Measurements from ENCODE around the gene ULK4.
"Not testable (repeated sequence)": the region's sequence is repeated elsewhere in the genome, so short reads cannot be mapped to it uniquely, and the experiment has no call there.

Gene ULK4

DNA sequence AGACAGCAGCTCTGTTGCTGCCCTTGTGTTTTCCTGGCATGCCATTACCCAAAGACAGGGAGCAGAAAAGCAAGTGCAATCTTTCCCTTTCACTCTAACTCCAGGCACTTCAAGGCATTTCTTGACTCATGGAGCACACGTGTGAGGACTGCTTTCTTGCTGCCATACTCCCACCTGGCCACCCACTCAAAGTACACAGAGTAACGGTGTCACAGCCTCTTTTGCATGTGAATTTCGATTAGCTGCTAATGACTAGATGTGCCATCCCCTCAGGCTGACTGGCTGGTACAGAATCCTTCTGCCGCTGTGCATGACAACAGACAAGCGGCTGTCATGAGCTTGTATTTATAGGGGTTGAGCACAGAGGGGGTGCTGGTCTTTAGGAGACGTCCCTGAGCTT is 382.0 kb downstream of the ULK4 start:
- DNase-seq (ENCODE audit: low read depth, low spot score): peak; percentile 14

DNA sequence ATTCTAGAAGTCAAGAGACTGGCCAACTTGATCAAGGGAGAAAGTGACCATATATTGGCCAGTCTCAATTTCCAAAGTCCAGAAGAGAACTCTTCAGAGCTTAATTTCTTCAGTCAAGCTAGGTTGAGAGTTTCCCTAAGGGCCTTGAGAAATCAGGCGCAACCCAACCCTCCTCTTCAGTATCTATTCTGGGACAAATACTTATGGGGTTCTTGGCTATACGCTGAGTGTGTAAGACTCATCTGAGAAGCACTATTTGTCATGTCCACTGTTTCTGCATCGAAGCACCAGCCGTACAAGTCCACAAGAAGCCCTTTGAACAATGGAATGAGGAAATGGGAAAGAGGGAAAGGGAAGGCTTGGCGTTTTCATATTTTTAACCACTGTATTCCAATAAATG is 383.1 kb downstream of the ULK4 start:
- no peak for DNase-seq (ENCODE audit: low read depth, low spot score)

DNA sequence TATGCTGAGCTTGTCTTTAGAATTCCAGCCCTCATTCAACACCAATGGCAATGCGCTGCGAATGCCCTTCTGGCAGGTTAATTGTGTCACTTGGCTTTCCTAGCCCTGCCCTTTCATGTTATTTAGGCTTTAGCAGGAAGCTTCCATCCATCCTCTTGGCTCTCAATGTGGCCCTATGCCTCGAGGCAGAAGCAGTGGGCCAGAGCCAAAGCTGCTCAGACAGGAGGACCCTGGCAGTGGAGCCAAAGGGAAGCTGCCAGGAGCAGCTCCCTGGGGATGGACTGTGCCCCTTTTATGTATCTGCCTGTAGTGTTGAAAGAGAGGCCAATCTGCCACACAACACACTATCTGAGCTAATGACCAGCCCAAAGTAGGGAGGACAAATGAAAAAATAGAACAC is 386.2 kb downstream of the ULK4 start:
- no peak for DNase-seq (ENCODE audit: low read depth, low spot score)

DNA sequence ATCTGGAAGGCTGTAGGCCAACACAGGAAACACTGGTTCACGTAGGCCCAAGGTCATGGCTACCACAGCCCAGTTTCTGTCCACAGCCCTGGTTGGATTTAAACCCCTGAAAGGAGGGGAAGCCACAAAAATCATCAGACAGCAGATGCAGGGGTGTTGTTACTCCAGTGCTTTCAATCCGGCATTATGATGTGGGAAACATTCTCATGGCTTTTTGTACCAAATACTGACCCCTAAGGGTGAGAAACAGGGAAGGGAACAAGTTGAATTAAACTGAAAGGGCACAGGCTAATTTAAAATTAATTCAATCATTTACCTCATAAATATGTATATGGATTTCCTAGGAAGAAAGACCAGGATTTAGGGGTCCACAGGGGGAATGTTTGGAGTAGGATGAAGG is 387.0 kb downstream of the ULK4 start:
- DNase-seq (ENCODE audit: low read depth, low spot score): no peak

DNA sequence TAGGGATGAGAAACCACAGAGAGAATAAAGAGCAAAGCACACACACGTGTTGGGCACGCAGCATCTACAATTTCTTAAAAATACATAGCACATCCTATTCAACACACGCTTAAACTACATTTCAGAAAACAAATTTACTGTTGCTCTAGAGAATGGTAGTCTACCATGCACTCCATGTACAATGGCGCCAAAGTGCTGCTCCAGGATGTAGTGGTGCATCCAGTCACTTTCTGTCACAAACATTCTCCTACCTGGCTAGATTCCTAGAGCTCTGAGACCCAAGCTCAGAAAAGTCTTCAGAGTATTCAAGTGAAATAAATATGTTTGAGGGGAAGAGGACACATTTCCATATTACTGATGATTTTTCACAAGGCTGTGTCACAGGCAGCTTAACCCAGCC is 388.3 kb downstream of the ULK4 start:
- no peak for DNase-seq (ENCODE audit: low read depth, low spot score)

DNA sequence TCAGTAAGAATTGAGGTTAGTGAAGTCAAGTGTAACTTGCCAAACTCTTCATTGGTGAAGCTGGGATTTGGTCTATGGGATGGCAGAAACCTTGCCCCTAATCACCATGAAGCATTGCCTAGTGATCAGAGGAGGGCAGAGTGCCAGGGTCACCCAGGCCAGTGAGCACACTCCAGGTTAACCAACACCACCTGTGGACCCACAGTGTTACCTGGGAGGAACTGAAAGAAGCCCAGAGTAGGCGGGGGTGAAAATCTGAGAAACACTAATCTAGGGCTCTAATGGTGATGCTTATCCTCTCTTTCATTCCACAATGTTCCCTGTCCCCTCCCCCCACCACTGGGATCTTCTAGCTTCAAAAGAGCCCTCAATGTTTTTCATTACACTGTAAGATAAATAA is 389.8 kb downstream of the ULK4 start:
- DNase-seq (ENCODE audit: low read depth, low spot score): no peak

DNA sequence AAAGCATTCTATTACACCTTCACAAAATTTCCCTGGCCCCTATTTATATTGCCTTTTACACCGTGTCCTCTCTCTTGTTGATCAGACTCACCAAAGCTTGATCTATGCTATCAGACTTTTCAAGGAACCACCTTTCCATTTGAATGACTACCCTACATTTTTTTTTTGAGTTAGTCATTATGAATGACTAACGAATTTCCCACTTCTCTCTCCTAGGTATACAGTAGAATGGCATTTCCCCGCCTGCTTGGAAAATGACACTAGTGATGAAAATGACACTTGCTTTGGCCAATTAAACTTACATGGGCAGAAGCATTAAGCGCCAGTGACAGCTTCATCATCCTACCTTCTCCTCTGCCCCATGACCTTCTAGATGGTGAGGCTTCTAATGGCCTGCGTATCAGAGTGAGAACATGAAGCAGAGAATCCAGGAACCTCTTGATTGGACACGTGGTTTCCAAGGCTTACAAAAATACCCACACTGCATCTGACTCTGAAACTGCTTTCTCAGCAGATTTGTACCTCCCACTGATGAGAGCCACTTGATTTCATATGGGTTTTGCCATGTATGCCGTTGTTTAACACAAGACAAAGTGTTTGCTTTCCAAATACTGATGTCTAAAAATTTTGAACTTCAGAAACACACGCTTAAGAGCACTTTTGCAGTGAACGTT is 392.1 kb downstream of the ULK4 start:
- no peak for DNase-seq (ENCODE audit: low read depth, low spot score)

DNA sequence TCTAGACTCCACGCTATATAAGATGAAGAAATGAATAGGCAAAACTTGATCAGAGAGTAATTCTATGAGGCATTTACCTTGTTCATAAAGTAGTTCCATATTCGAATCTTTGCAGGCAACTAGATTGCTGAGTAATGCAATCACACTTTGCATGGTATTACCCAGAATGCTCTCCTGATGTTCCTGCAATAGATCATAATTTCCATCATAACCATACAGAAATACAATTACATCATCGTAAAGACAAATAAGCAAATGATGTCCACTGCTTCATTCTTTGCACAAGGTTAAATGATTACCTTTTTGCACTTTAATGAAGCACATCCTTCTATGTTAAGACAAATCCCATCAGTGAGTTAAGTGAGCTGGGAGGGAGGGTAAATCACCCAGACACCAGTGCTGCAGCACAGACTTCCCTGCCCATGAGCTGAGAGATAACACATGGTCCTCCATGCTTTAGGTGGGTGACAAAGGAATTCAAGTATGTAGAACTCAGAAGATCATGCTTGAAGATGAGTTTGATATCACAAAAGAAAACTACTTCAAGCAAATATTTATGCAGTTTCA is 395.9 kb downstream of the ULK4 start:
- no peak for DNase-seq (ENCODE audit: low read depth, low spot score)

DNA sequence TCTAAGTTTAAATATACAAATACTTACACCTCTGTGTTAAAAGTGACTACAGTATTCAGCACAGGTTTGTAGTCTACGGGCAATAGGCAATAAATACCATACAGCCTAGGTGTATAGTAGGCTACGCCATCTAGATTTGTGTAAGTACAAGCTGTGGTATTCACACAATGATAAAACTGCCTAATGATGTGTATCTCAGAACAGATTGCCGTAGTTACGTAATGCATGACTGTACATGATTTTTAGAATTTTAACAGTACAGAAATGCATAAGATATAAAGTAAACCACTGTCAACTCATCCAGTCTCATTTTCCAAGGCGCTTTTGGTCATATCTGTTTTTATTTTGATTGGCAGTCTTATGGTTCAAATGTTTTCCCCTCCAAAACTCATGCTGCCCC is 396.9 kb downstream of the ULK4 start:
- no peak for DNase-seq (ENCODE audit: low read depth, low spot score)

DNA sequence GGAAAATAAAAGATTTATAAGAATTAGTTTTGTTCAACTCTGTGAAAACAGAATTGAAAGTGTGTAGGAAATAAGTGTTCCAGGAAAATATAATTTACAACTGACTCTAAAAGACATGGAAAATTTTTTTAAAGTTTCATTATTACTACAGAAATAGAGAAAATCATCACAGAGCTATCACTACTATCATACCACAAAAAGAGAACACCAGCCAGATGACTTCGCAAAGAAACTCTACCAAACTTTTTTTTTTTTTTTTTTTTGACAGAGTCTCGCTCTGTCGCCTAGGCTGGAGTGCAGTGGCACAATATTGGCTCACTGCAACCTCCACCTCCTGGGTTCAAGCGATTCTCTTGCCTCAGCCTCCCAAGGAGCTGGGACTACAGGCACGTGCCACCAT is 405.7 kb downstream of the ULK4 start:
- DNase-seq (ENCODE audit: low read depth, low spot score): not testable (repeated sequence)

DNA sequence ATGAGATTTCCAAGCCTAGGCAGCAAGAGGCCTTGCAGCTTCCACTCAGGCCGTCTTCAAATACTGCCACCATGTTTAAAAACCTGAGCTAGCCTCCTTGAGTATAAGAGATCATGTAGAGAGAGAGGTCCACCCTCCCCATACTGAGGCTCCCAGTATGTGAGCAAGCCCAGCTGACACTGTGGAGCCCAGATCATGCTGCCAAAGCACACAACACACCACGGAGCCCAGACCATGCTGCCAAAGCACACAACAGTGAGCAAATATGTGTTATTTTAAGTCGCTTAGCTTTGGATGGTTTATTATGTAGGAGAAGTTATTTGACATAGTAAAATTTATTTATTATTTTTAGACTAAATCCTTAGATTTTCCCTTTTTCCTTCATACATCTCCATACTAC is 428.9 kb downstream of the ULK4 start:
- DNase-seq (ENCODE audit: low read depth, low spot score): no peak

DNA sequence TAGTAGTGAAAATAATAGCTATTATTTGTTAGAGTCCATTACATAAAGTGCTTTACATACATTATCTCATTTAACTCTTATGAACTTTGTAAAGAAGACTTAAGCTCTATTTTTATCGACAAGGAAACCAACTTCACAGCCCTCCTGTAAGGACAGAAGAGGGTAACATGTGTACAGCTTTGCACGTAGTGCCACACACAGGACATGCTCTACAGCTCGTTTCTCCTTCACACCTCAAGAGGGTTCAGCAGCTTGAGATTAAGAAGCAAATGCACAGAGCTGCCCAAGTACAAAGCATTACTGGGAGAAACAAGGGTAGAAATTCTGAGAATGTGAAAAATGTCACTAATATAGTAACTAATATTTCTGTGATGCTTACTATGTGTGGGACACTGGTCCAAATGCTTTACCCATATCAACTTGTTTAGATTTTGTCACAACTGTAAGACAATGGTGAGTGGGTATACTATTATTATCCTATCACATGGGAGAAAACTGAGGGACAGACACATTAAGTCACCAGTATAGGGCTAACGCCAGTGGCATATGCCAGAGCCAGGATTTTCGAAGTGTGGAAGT is 434.8 kb downstream of the ULK4 start:
- DNase-seq (ENCODE audit: low read depth, low spot score): no peak

DNA sequence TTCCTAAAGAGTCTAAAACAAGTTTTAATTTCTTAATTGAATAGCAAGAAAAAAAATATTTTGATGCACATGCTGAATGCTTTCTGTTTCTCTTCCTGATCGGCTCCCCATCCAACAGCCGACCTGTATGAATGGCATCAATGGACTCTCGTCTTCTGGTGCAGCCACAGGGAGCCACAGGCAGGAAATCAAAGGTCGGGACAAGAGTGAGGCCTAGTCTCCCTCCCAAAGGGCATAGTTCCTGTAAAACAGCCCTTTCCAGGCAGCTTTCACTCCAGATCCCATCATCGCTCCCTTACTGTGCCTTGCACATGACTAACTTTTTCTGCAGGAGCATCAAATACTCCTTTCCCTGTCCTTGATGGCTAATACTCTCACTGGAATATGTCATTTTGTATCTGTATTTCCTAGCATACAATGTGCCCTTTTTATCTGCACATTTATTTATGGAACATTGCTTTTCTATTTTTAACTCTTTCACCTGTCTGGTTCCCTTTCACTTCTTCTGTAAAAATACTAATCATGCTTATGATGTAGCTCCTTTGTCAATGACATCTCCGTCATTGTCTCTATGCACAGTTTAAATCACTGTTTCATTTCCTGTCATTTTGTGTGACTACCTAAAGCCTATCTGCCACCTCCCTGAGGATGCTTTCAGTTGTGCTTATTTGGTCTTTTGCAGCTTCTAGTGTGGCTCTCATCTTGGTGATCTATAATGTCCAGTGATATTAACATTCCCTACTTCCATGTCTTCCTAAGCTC is 436.4 kb downstream of the ULK4 start:
- DNase-seq (ENCODE audit: low read depth, low spot score): no peak

DNA sequence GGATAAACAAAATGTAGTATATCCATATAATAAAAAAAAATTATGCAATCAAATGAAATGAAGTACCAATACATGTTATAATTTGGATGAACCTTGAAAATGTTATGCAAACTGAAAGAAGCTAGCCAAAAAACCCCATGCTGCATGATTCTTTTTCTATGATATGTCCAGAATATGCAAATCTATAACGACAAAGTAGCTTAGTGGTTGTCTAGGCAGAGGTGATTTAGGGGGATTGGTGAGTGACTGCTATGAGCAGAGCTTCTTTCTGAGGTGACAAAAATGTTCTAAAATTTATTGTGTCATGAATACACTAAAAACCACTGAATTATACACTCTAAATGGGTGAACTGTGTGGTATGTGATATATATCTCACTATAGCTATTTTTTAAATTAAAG is 438.0 kb downstream of the ULK4 start:
- DNase-seq (ENCODE audit: low read depth, low spot score): no peak

DNA sequence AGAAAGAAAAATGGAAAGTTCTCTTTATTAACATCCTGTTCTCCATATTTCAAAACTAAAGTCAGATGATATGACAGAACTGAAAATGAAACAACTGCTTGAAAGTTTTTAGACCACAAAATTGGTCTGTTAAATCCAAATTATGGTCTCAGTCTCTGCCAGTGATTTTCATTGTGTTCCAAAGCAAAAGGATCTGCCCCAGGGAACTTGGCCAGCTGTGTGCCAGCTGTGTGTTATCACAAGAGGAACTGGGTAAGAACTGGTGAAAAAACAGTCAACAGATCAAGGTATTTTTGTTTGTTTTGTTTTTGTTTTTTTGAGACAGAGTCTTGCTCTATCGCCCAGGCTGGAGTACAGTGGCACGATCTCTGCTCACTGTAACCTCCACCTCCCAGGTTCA is 439.3 kb downstream of the ULK4 start:
- DNase-seq (ENCODE audit: low read depth, low spot score): no peak

DNA sequence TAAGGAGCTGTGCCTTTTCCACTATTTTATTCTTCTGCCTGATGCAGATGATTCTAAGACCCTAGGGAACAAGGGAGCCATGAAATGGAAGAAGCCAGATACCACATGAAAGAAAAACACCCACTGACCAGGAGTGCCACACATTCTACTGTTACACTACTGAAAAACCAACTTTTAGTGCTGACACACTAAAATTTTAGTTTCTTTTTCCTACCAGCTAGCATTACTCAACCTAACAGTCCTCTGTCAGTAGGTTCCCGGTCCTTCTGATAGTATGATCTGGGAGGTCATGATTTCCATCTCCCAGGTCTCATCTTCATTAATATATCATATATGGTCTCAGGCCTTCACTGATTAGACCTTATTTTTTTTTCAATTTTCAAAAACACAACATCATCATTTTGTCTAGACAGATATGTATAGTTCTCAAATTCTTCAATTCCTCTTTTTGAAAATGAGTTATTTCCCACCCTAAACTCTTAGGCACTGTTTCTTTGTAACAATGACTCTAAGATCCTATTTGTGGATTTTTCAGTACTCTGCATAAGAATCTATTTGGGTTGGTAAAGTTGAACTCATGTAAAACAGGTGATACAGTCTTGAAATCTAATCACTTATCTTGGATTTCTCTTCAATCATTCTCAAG is 440.8 kb downstream of the ULK4 start:
- no peak for DNase-seq (ENCODE audit: low read depth, low spot score)

DNA sequence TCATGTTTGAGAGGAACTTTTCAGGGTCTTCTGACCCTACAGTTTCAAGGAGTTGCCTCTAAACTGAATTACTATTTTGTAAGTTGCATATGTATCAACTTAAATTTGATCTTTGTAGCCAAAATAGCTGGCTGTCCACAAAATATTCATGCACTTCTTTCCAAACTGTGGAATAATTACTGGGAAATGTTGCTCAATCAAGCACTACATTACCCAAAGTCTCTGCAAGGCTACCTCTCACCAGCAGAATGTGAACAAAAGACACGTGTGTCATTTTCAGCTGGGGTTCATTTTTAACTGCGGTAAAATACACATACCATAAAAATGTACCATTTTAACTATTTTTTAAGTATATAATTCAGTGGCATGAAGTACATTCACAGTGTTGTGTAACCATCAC is 442.2 kb downstream of the ULK4 start:
- no peak for DNase-seq (ENCODE audit: low read depth, low spot score)

DNA sequence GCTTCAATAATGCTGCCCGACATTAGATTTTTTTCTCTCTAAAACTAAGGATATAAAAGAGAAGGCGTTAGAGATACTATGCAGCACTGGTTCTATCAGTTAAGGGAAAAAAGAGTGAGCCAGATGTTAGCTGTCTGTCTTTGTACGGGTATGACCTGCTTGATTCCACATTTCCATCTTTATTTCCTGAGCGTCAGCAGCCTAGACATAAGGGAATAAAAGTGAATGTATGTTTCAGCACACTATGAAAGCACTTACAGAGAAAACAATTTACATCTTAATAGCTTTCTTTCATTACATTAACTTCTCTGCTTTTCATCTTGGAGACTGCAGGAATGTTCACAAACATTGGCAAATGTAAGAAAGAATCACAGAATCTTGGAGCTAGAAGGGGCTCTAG is 443.3 kb downstream of the ULK4 start:
- DNase-seq (ENCODE audit: low read depth, low spot score): no peak

DNA sequence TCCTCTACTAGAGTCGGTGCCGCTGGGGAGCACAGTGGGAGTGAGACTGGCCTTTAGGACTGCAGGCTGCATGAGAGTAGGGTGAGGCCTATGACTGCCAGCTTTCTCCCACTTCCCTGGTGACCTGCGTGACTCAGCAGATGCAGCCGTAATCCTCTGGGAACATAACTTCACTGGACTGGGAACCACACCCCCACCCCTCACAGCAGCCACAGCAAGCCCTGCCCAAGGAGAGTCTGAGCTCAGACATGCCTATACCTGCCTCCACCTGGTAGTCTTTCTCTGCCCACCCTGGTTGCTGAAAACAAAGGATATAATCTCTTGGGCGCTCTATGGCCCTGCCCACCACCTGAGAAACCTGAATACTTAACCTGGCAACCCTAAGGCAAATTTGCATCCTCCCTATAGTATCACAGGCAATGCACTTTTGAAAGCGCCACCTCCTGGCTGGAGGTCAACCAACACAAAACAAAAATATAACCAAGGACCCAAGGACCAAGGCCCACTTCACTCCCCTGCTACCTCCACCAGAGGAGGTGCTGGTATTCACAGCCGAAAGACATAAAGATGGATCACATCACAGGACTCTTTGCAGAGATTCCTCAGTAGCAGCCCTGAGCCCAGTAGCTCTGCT is 453.7 kb downstream of the ULK4 start:
- peak; percentile 14 for DNase-seq (ENCODE audit: low read depth, low spot score)

DNA sequence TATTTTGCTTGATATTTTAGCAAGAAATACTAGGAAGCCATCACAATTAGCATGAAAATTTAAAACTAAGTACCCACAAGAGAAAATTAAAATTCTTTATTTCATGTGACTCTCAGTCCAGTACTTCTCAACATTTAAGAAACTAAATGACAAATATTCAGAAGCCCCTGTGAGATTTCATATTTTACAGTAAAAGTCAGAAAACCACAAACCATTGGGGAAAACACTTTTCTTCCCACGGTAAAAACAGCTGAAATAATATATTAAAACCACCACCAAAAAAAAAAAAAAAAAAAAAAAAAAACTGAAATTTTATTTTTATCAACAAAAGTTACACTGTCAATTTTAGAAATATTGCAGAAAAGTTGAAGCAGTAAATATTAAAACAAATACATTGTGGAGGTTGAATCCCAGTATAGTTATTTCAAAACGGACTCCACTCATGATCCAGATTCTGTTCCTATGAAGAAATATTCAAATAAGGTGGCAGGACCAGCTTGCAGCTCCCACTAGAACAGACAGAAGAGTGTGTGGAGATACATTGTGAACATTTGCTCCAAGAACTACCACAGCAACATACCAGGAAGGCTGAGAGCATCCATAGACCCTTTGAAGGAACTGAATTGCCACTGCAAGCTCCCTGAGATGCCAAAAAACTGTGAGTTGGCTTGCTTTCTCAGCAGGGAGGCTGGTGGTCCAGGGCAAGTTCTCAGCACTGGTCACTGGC is 454.4 kb downstream of the ULK4 start:
- DNase-seq (ENCODE audit: low read depth, low spot score): no peak

DNA sequence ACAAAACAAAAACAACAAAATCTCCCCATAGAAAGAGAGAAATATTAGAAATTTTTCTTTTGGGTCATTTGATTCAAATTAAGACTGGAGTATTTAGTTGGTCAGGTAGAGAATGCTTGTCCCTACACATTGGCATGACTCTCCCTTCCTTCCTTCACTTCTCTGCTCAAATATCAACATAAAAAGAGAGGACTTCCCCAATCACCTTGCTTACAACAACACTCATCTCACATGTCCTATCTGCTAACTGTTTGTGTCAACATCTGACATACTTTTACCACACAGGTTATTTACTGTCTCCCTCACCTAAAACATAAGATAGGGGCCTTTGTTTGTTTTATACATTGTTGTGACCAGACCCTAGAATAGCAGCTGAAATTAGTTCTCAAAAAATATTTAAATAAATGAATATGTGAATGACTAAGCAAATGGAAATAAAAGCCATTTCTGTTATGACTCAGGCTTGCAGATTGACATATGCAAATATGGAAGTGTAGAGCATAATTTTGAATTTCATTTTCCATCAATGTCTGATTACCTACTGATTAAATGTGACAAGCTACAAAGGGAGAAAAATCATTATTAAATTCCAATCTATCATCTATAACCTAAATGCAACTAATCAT is 457.8 kb downstream of the ULK4 start:
- DNase-seq (ENCODE audit: low read depth, low spot score): no peak
